ENCODE data around the gene RBP4. TPM values are rescaled to one million over a fixed set of nuclear protein-coding genes. Genes with fewer than 3 reads are reported as not detected.

Gene RBP4
- total RNA-seq, 2 donors from 2014 or later = 16.2 to 48.2 TPM

- TF ChIP-seq CTCF (IDR thresholded peaks at IDR 0.05) = no peak
- no peaks in the 10 kb centered on the region for H3K27me3 ChIP-seq
- no peak overlapping the region for H3K4me3 ChIP-seq
- no peaks in the 10 kb centered on the region for H3K36me3 ChIP-seq
- no peaks in the 10 kb centered on the region for H3K9me3 ChIP-seq
- DNase-seq (ENCODE audit: low spot score) = no peak
- H3K4me1 ChIP-seq = no peaks in the 10 kb centered on the region
- H3K27ac ChIP-seq = no peak overlapping the region
Measured at GRCh38 chr10:93591065-93591808, 9.8 kb downstream of the RBP4 start.

GRCh38 chr10:93590638-93591037, 10.4 kb downstream of the RBP4 start:
- DNase-seq (ENCODE audit: low spot score) = no peak
- H3K4me1 ChIP-seq = no peaks in the 10 kb centered on the region
- no peak for TF ChIP-seq CTCF (IDR thresholded peaks at IDR 0.05)
- H3K4me3 ChIP-seq = no peak overlapping the region
- H3K36me3 ChIP-seq = no peaks in the 10 kb centered on the region
- no peak overlapping the region for H3K27ac ChIP-seq
- no peaks in the 10 kb centered on the region for H3K27me3 ChIP-seq
- no peaks in the 10 kb centered on the region for H3K9me3 ChIP-seq

GRCh38 chr10:93589648-93590562, 11.1 kb downstream of the RBP4 start:
- H3K27me3 ChIP-seq = no peaks in the 10 kb centered on the region

GRCh38 chr10:93584445-93584844, 16.6 kb downstream of the RBP4 start:
- no peaks in the 10 kb centered on the region for H3K4me1 ChIP-seq
- DNase-seq (ENCODE audit: low spot score) = no peak
- H3K9me3 ChIP-seq = peaks cover 0 to 6% of the 10 kb centered on the region in 2 donors
- no peak for TF ChIP-seq CTCF (IDR thresholded peaks at IDR 0.05)
- no peaks in the 10 kb centered on the region for H3K27me3 ChIP-seq
- H3K27ac ChIP-seq = no peak overlapping the region
- H3K4me3 ChIP-seq = no peak overlapping the region
- no peaks in the 10 kb centered on the region for H3K36me3 ChIP-seq

More at GRCh38 chr10:93589648-93590562, 11.1 kb downstream of the RBP4 start:
- H3K9me3 ChIP-seq = no peaks in the 10 kb centered on the region
- DNase-seq (ENCODE audit: low spot score) = no peak
- TF ChIP-seq CTCF (IDR thresholded peaks at IDR 0.05) = no peak
- no peak overlapping the region for H3K27ac ChIP-seq
- no peaks in the 10 kb centered on the region for H3K36me3 ChIP-seq
- no peaks in the 10 kb centered on the region for H3K4me1 ChIP-seq
- H3K4me3 ChIP-seq = no peak overlapping the region

GRCh38 chr10:93580828-93581227, 20.2 kb downstream of the RBP4 start:
- Histone ChIP-seq H3K27me3 (no peaks in the 10 kb centered on the region), H3K36me3 (no peaks in the 10 kb centered on the region), H3K4me1 (no peaks in the 10 kb centered on the region), H3K9me3 (peaks cover 0 to 6% of the 10 kb centered on the region in 2 donors), H3K27ac (no peak overlapping the region), H3K4me3 (no peak overlapping the region)
- no peak for TF ChIP-seq CTCF (IDR thresholded peaks at IDR 0.05)
- DNase-seq (ENCODE audit: low spot score) = no peak

Data from right atrium auricular region (tissue), 2 donors.